GM19099 (cell line): ENCODE measurements around the gene HNRNPL.

Experiments
- POLR2A ChIP-seq: IDR thresholded peaks from 3 replicates; pipeline ENCODE4 v1.6.1; 2011; ENCODE audit warnings: low read depth; ENCODE audit not compliant: insufficient read length; ENCODE audit errors: extremely low read depth

HNRNPL gene

DNA sequence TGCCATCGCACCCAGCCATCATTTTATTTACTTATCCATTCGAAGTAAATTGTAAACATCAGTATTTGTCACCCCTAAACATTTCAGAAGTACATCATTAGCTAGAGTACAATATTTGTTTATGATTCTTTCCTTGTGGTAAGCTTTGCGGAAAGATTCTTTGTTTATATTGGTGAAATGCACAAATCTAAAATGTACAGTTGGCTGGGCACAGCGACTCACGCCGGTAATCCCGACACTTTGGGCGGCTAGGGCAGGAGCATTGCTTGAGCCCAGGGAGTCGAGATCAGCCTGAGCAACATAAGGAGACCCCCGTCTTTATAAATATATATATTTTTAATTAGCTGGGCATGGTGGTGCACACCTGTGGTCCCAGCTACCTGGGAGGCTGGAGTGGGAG, 50.7 kb downstream of the HNRNPL start:
- no peak for TF ChIP-seq POLR2A

DNA sequence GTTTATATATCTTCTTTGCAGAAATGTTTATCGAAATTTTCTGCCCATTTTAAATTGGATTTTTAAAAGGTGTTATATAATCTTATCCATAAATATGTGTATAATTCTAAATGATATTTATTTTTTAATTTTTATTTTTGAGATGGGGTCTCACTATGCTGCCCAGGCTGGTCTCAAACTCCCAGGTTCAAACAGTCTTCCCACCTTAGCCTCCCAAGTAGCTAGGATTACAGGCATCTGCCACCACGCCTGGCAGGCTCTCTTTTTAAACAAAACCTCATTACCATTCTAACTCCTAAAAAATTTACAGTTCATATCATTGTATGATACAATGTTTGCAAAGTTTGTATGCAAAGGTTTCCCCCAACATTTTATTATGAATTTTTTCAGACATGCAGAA, 53.6 kb downstream of the HNRNPL start:
- TF ChIP-seq POLR2A, result no peak

DNA sequence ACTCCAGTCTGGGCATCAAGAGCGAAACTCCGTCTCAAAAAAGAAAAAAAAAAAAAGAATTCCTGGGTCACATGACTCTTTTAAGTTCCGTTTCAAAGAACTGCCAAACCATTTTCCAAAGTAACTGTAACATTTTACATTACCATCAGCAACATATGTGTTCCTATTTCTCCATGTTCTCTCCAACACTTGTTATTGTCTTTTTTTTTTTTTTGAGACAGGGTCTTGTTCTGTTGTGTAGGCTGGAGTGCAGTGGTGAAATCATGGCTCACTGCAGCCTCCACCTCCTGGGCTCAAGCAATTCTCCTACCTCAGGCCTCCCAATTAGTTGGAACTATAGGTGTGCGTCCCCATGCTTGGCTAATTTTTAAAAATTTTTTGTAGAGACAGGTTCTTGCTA, 54.2 kb downstream of the HNRNPL start:
- no peak for TF ChIP-seq POLR2A

DNA sequence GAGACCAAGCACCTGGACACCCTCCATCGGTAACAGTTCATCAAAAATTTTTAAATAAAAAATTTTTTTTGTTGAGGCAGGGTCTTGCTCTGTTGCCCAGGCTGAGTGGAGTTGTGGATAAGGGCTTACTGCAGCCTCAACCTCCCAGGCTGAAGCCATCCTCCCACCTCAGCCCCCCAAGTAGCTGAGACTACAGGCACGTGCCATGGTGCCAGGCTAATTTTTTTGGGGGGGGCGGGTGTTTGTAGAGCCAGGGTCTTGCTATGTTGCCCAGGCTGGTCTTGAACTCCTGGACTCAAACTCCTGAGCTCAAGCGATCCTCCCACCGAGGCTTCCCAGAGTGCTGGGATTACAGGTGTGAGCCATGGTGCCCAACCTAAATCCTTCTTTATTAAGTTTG, 56.1 kb downstream of the HNRNPL start:
- TF ChIP-seq POLR2A, result no peak

DNA sequence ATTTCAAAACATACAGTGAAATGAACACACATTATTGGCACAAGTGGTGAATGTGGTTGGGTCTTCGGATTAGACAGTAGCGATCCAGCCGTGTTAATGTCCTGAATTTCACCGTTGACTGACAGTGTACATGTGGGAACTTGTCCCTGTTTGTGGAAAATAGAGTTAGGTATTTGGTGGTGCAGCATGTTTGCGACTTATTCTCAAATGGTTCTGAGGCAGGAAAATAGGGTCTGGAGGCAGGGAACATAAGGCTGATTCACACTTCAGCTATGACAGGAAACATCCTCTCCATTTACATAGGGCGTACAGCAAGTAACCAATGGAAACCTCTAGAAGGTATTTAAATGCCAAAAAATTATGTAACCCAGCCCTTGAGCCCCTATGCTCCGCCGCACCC, 56.6 kb downstream of the HNRNPL start:
- TF ChIP-seq POLR2A, result no peak

DNA sequence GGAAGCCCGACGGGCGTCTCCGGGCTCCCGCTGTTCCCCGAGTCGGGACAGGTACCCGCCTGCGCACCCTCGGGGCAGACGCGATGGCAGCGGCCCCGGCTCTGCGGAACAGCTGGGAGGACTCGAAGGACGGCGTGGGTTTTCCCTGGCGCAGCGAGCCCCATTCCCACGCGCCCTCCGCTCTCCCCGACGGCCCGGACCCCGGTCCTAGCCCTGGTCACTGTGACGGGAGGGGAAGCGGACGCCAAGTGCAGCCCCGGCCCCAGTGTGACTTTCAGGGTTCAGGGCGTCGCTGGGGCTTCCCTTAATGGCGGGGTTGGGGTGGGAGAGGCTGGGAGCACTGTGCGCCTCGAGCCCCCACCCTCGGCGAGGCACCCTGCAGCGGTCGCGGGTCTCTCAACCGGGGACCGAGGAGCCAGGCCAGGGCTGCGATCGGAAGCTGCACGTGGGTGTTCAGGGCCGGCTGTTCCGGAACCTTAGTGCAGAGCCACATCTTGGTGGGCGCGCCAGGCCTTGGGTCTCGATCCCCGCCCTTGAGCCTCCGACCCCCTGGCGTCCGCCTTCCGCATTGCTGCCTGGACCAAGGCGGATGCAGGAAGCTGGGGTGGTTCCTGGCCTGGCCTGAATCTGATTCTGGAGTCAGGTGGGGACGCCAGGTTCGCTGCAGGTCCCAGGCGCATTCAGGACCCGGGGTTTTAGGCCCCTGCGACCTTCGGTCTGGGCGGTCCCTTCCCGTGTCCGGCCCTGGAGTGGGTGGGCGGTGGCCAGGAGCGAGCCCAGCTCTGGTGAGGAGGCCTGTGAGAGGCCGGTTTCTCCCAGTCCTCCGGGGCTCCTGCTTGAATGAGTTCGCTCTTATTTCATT, 57.3 kb downstream of the HNRNPL start:
- TF ChIP-seq POLR2A, result no peak

DNA sequence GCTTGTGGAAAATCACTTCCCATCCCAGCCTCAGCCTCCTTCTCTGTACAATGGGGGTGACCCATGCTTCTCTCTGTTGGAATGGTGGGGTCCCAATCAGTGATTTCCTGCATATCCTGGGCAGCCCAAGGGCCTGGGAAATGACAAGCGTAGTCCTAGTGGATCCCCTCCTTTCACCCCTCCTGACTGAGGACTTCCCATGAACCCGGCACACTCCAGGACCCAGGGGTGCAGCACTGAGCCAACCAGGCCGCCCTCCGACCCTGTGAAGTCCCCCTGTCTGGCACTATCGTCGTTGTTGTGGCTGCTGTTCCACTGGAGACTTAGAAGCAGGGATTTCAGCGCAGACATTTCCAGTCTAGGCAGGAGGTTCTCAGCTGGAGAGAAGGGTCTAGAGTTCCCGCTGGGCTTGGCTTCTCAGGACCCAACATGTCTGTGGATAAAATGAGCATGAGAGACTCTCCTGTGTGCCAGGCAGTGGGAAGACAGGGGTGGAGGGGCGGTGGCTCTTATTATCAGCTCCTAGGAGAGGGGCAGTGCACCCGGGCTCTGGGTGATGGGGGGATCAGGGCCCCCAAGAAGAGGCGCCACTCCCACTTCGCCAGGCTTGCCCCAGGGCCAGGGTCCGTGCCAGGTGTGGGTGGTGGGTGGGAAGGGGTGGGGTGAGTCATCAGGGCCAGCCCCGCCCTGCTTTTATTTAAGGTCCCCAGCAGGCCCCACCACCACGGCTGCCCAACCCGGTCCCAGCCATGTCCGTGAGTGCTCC, 61.1 kb downstream of the HNRNPL start, which contains the start of gene LGALS7B:
LGALS7B (plus strand) TSS at position 723 of the 766 bp plus-strand sequence; CDS start at position 750, 27 bp downstream.
- no peak for TF ChIP-seq POLR2A

DNA sequence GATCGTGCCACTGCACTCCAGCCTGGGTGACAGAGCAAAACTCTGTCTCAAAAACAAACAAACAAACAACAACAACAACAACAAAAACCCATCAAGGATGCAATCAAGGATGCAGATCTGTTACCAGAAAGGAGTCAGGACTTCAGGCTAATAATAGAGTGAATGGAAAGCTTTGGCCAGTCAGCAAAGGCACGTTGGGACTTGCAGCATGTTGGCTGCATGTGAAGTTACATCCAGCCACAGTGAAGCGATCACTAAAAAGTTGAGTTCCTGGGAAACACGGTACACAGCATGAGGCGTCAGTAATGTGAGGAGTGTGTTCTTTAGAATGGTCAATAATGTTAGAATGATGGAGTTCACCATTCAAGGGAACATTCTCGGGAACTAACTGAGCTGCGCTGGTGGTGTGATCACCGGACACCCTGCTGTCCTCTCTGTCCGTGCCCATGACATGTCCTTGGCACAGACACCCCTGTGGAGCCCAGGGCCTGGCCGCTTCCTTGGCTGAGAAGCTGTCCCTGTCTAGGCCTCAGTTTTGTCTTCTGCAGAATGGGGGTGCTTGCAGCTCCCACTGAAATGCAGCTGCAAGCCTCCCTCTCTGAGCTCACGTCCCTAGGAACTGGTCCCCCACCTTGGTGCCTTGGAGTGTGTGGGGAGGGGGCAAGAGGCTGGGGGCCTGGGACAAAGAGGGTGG, 63.1 kb downstream of the HNRNPL start:
- no peak for TF ChIP-seq POLR2A
